ENCODE measurements around the gene PCDHA8. TPM values are rescaled to one million over a fixed set of nuclear protein-coding genes. Genes with fewer than 3 reads are reported as not detected.
"Not testable (repeated sequence)": the region's sequence is repeated elsewhere in the genome, so short reads cannot be mapped to it uniquely, and the experiment has no call there.

PCDHA8 gene
- total RNA-seq, 1 donor from 2014 or later = 0.49 TPM

DNA sequence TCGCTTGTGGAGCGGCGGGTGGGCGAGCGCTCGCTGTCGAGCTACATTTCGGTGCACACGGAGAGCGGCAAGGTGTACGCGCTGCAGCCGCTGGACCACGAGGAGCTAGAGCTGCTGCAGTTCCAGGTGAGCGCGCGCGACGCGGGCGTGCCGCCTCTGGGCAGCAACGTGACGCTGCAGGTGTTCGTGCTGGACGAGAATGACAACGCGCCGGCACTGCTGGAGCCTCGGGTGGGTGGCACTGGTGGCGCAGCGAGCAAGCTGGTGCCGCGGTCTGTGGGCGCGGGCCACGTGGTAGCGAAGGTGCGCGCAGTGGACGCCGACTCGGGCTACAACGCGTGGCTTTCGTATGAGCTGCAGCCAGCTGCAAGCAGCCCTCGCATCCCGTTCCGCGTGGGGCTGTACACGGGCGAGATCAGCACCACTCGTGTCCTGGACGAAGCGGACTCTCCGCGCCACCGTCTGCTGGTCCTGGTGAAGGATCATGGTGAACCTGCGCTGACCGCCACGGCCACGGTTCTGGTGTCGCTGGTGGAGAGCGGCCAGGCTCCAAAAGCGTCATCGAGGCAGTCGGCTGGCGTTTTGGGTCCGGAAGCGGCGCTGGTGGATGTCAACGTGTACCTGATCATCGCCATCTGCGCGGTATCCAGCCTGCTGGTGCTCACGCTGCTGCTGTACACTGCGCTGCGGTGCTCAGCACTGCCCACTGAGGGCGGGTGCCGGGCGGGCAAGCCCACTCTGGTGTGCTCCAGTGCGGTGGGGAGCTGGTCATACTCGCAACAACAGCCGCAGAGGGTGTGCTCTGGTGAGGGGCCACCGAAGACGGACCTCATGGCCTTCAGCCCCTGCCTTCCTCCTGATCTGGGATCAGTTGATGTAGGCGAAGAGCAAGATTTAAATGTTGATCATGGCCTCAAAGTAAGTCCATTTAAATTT is 2.1 kb downstream of the PCDHA8 start:
- H3K4me3 ChIP-seq = no peak overlapping the region
- H3K27me3 ChIP-seq = peaks cover 36% of the 10 kb centered on the region
- DNase-seq (no peak), ATAC-seq (no peak)
- TF ChIP-seq, protein P1, sequence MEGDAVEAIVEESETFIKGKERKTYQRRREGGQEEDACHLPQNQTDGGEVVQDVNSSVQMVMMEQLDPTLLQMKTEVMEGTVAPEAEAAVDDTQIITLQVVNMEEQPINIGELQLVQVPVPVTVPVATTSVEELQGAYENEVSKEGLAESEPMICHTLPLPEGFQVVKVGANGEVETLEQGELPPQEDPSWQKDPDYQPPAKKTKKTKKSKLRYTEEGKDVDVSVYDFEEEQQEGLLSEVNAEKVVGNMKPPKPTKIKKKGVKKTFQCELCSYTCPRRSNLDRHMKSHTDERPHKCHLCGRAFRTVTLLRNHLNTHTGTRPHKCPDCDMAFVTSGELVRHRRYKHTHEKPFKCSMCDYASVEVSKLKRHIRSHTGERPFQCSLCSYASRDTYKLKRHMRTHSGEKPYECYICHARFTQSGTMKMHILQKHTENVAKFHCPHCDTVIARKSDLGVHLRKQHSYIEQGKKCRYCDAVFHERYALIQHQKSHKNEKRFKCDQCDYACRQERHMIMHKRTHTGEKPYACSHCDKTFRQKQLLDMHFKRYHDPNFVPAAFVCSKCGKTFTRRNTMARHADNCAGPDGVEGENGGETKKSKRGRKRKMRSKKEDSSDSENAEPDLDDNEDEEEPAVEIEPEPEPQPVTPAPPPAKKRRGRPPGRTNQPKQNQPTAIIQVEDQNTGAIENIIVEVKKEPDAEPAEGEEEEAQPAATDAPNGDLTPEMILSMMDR (IDR thresholded peaks at IDR 0.05) = no peak
- no peak overlapping the region for H3K27ac ChIP-seq
- H3K4me1 ChIP-seq = no peaks in the 10 kb centered on the region
- intact Hi-C loops (cut with DNase I) = no loop called here
- H3K36me3 ChIP-seq = no peaks in the 10 kb centered on the region
- no peaks in the 10 kb centered on the region for H3K9me3 ChIP-seq

DNA sequence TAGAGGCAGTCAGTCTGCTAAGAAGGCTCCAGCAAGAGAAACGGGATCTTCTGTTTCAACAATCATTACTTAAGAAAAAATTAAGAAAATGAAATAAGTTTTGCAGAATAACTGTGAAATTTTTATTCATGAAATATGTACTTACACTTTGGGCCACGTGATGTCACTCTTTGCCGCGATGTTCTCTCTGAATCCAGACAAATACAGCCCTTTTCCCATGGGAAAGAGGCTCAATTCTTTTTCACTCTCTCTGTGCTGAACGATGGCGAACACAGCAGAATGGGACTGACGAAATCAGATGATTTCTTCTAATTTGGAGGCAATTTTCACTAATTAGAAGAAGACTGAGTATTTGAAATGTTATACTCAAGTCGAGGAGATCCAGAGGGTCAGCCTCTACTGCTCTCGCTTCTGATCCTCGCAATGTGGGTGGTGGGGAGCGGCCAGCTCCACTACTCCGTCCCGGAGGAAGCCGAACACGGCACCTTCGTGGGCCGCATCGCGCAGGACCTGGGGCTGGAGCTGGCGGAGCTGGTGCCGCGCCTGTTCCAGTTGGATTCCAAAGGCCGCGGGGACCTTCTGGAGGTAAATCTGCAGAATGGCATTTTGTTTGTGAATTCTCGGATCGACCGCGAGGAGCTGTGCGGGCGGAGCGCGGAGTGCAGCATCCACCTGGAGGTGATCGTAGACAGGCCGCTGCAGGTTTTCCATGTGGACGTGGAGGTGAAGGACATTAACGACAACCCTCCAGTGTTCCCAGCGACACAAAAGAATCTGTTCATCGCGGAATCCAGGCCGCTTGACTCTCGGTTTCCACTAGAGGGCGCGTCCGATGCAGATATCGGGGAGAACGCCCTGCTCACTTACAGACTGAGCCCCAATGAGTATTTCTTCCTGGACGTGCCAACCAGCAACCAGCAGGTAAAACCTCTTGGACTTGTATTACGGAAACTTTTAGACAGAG is 7.4 kb downstream of the PCDHA8 start, which contains the start of gene PCDHA9:
TSS of gene PCDHA9 (plus strand) at position 244 of the 964 bp plus-strand sequence. CDS start at position 358, 114 bp downstream.
- H3K4me3 ChIP-seq; intact Hi-C loops (cut with DNase I); H3K27ac ChIP-seq; H3K4me1 ChIP-seq; ATAC-seq; DNase-seq; H3K9me3 ChIP-seq; H3K36me3 ChIP-seq: not testable (repeated sequence)
- H3K27me3 ChIP-seq = peaks cover 21% of the 10 kb centered on the region

DNA sequence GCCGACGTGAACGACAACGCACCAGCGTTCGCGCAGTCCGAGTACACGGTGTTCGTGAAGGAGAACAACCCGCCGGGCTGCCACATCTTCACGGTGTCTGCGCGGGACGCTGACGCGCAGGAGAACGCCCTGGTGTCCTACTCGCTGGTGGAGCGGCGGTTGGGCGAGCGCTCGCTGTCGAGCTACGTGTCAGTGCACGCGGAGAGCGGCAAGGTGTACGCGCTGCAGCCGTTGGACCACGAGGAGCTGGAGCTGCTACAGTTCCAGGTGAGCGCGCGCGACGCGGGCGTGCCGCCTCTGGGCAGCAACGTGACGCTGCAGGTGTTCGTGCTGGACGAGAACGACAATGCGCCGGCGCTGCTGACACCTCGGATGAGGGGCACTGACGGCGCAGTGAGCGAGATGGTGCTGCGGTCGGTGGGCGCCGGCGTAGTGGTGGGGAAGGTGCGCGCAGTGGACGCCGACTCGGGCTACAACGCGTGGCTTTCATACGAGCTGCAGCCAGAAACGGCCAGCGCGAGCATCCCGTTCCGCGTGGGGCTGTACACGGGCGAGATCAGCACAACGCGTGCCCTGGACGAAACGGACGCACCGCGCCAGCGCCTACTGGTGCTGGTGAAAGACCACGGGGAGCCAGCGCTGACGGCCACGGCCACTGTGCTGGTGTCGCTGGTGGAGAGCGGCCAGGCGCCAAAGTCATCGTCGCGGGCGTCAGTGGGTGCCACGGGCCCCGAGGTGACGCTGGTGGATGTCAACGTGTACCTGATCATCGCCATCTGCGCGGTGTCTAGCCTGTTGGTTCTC is 9.0 kb downstream of the PCDHA8 start:
- DNase-seq; H3K9me3 ChIP-seq; H3K27ac ChIP-seq; ATAC-seq; H3K4me3 ChIP-seq; H3K4me1 ChIP-seq; H3K36me3 ChIP-seq; intact Hi-C loops (cut with DNase I): not testable (repeated sequence)
- H3K27me3 ChIP-seq = peaks cover 28% of the 10 kb centered on the region

DNA sequence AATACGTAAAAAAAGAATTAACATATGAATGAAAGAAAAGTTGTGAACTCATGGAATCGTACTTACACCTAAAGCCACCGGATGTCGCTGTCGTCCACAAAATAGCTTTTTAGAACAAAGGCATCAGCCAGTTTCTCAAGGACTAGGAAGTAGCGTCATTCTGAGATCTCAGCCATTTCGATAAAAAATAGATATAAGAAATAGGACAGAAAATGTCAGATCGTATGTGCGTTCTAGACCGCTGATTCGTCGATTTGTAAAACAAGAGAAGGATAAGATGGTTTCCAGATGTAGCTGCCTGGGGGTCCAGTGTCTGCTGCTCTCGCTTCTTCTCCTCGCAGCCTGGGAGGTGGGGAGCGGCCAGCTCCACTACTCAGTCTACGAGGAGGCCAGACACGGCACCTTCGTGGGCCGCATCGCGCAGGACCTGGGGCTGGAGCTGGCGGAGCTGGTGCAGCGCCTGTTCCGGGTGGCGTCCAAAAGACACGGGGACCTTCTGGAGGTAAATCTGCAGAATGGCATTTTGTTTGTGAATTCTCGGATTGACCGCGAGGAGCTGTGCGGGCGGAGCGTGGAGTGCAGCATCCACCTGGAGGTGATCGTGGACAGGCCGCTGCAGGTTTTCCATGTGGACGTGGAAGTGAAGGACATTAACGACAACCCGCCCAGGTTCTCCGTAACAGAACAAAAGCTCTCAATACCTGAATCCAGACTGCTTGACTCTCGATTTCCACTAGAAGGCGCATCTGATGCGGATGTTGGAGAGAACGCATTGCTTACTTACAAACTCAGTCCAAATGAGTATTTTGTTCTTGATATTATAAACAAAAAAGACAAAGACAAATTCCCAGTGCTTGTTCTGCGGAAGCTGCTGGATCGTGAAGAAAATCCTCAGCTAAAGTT is 15.0 kb downstream of the PCDHA8 start, which contains the start of gene PCDHA10:
TSS of gene PCDHA10 (plus strand) at position 126 of the 903 bp plus-strand sequence. CDS start at position 278, 152 bp downstream.
- ATAC-seq (no peak), DNase-seq (no peak)
- TF ChIP-seq, protein P1 (IDR thresholded peaks at IDR 0.05) = peak; percentile 31
- H3K36me3 ChIP-seq = no peaks in the 10 kb centered on the region
- H3K27me3 ChIP-seq = peaks cover 22% of the 10 kb centered on the region
- H3K4me3 ChIP-seq = peak within 1 kb of the TSS; percentile 34
- H3K4me1 ChIP-seq = no peaks in the 10 kb centered on the region
- intact Hi-C loops (cut with DNase I) = no loop called here
- H3K27ac ChIP-seq = no peak within 1 kb of the TSS
- H3K9me3 ChIP-seq = no peaks in the 10 kb centered on the region

DNA sequence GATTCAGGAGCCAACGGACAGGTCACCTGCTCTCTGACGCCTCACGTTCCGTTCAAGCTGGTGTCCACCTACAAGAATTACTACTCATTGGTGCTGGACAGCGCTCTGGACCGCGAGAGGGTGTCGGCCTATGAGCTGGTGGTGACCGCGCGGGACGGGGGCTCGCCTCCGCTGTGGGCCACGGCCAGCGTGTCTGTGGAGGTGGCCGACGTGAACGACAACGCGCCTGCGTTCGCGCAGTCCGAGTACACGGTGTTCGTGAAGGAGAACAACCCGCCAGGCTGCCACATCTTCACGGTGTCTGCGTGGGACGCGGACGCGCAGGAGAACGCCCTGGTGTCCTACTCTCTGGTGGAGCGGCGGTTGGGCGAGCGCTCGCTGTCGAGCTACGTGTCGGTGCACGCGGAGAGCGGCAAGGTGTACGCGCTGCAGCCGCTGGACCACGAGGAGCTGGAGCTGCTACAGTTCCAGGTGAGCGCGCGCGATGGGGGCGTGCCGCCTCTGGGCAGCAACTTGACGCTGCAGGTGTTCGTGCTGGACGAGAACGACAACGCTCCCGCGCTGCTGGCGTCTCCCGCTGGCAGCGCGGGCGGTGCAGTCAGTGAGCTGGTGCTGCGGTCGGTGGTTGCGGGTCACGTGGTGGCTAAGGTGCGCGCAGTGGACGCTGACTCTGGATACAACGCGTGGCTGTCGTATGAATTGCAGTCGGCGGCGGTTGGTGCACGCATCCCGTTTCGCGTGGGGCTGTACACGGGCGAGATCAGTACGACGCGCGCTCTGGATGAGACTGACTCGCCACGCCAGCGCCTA is 16.4 kb downstream of the PCDHA8 start:
- H3K4me1 ChIP-seq = no peaks in the 10 kb centered on the region
- H3K9me3 ChIP-seq = no peaks in the 10 kb centered on the region
- no peak overlapping the region for H3K4me3 ChIP-seq
- intact Hi-C loops (cut with DNase I) = no loop called here
- TF ChIP-seq, protein P1 (IDR thresholded peaks at IDR 0.05) = no peak
- H3K36me3 ChIP-seq = no peaks in the 10 kb centered on the region
- ATAC-seq (no peak), DNase-seq (no peak)
- H3K27ac ChIP-seq = no peak overlapping the region
- peaks cover 22% of the 10 kb centered on the region for H3K27me3 ChIP-seq
